Activated CD4-positive, alpha-beta T cell treated with anti-CD3 and anti-CD28 coated beads for 1 hour (primary cell): ENCODE data around the gene GLS.
"Not testable (repeated sequence)": the region's sequence is repeated elsewhere in the genome, so short reads cannot be mapped to it uniquely, and the experiment has no call there.

Source experiments
- DNase-seq: peaks from one replicate; pipeline ENCODE4 v3.0.0-alpha.2; 2020

Gene GLS

GRCh38 chr2:190880378-190881083, at the start of gene GLS:
Gene GLS, plus strand, starts transcription at chr2:190880821. Its CDS starts 264 bp downstream, at chr2:190881085.
- peak; percentile 96 for DNase-seq

- DNase-seq: no peak
Observed at GRCh38 chr2:190831941-190832340, 48.7 kb upstream of the GLS start.

GRCh38 chr2:190834890-190835208, 45.8 kb upstream of the GLS start:
- DNase-seq: no peak

GRCh38 chr2:190835303-190835930, 45.2 kb upstream of the GLS start:
- DNase-seq: no peak

GRCh38 chr2:190836767-190837166, 43.9 kb upstream of the GLS start:
- no peak for DNase-seq

- no peak for DNase-seq
Observed at GRCh38 chr2:190837420-190837819, 43.2 kb upstream of the GLS start.

- no peak for DNase-seq
Observed at GRCh38 chr2:190837952-190838361, 42.7 kb upstream of the GLS start.

GRCh38 chr2:190838492-190838910, 42.1 kb upstream of the GLS start:
- DNase-seq: no peak

- DNase-seq: no peak
Observed at GRCh38 chr2:190840569-190841172, 40.0 kb upstream of the GLS start.

- DNase-seq: no peak
Observed at GRCh38 chr2:190841707-190842505, 38.7 kb upstream of the GLS start.

GRCh38 chr2:190842606-190843104, 38.0 kb upstream of the GLS start:
- DNase-seq: no peak

GRCh38 chr2:190843890-190844699, 36.5 kb upstream of the GLS start:
- no peak for DNase-seq

GRCh38 chr2:190844700-190845401, 35.8 kb upstream of the GLS start:
- DNase-seq: no peak

GRCh38 chr2:190846746-190847145, 33.9 kb upstream of the GLS start:
- no peak for DNase-seq

- no peak for DNase-seq
Observed at GRCh38 chr2:190847504-190848081, 33.0 kb upstream of the GLS start.

GRCh38 chr2:190849774-190850173, 30.8 kb upstream of the GLS start:
- no peak for DNase-seq

GRCh38 chr2:190853022-190853421, 27.6 kb upstream of the GLS start:
- not testable (repeated sequence) for DNase-seq

GRCh38 chr2:190853531-190854383, 26.9 kb upstream of the GLS start:
- no peak for DNase-seq

- no peak for DNase-seq
Observed at GRCh38 chr2:190854726-190855125, 25.9 kb upstream of the GLS start.

GRCh38 chr2:190855245-190855644, 25.4 kb upstream of the GLS start:
- no peak for DNase-seq
